GM23338 (cell line): Measurements from ENCODE around the gene GALNT3.

Experiments
- CREB1 ChIP-seq: fragments of 250-450 bp; sonication (Bioruptor Pico); IDR thresholded peaks from 2 replicates; pipeline ENCODE4 v1.5.0; 2020; ENCODE audit warnings: low read depth, mild to moderate bottlenecking, moderate library complexity
- EZH2 ChIP-seq: fragments of 200-600 bp; sonication (generic); IDR thresholded peaks from one replicate; pipeline ENCODE4 v1.8.0; 2017; ENCODE audit warnings: antibody characterized with exemption, mild to moderate bottlenecking, low read depth; ENCODE audit not compliant: unreplicated experiment
- EZH2phosphoT487 ChIP-seq: fragments of 200-600 bp; sonication (generic); IDR thresholded peaks from one replicate; pipeline ENCODE4 v1.8.1; 2018; ENCODE audit warnings: antibody characterized with exemption; ENCODE audit not compliant: unreplicated experiment
- POLR2AphosphoS5 ChIP-seq: IDR thresholded peaks from 2 replicates; pipeline ENCODE4 v1.6.1; 2016; ENCODE audit warnings: antibody characterized with exemption, low read depth
- STAT1 ChIP-seq: IDR thresholded peaks from one replicate; pipeline ENCODE4 v1.6.1; 2016; ENCODE audit warnings: antibody characterized with exemption; ENCODE audit not compliant: unreplicated experiment
- ZNF331 ChIP-seq: fragments of 250-450 bp; sonication (Bioruptor Pico); IDR thresholded peaks from 2 replicates; pipeline ENCODE4 v1.5.0; 2020; ENCODE audit warnings: low read depth, mild to moderate bottlenecking, moderate library complexity
- TF ChIP-seq, protein P1 (sequence below), 2 experiments: fragments of 200-600 bp in 1 of 2; sonication (generic) in 1 of 2; conservative IDR thresholded peaks; 2 replicates each; pipeline versions ENCODE4 v1.5.1 to v1.6.1; 2016 to 2017; ENCODE audit warnings: antibody characterized with exemption in 2 of 2, low read depth in 2 of 2, mild to moderate bottlenecking in 2 of 2, moderate library complexity in 1 of 2
- TF ChIP-seq, protein P2 (sequence below): IDR thresholded peaks from one replicate; pipeline ENCODE4 v1.6.1; 2018; ENCODE audit warnings: antibody characterized with exemption; ENCODE audit not compliant: unreplicated experiment
- TF ChIP-seq, protein P3 (sequence below): IDR thresholded peaks from 2 replicates; pipeline ENCODE4 v1.6.1; 2016; ENCODE audit warnings: antibody characterized with exemption

DNA sequence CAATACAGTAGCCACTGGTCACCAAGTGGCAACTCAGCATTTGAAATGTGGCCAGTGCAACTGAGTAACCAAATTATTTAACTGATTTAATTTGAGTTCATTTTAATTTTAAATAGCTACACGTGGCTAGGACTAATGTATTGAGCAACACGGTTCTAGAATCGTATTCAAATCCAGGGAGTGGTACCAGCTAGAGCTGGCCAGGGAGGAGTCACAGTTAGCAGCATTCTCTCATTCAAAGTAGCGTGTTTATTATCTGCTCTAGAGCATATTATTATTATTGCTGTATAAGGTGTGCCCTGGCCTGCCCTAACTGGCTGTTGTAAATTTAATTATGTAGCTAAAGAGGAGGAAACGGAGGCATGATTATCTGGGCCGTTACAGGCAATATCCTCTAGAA lies 92.9 kb downstream of the GALNT3 start:
- TF ChIP-seq EZH2: no peak
- TF ChIP-seq POLR2AphosphoS5: no peak
- TF ChIP-seq, protein P1, sequence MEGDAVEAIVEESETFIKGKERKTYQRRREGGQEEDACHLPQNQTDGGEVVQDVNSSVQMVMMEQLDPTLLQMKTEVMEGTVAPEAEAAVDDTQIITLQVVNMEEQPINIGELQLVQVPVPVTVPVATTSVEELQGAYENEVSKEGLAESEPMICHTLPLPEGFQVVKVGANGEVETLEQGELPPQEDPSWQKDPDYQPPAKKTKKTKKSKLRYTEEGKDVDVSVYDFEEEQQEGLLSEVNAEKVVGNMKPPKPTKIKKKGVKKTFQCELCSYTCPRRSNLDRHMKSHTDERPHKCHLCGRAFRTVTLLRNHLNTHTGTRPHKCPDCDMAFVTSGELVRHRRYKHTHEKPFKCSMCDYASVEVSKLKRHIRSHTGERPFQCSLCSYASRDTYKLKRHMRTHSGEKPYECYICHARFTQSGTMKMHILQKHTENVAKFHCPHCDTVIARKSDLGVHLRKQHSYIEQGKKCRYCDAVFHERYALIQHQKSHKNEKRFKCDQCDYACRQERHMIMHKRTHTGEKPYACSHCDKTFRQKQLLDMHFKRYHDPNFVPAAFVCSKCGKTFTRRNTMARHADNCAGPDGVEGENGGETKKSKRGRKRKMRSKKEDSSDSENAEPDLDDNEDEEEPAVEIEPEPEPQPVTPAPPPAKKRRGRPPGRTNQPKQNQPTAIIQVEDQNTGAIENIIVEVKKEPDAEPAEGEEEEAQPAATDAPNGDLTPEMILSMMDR (conservative IDR thresholded peaks at IDR 0.05; ENCODE audit: low read depth in 2 of 2): no peak
- no peak for TF ChIP-seq STAT1
- TF ChIP-seq, protein P2, sequence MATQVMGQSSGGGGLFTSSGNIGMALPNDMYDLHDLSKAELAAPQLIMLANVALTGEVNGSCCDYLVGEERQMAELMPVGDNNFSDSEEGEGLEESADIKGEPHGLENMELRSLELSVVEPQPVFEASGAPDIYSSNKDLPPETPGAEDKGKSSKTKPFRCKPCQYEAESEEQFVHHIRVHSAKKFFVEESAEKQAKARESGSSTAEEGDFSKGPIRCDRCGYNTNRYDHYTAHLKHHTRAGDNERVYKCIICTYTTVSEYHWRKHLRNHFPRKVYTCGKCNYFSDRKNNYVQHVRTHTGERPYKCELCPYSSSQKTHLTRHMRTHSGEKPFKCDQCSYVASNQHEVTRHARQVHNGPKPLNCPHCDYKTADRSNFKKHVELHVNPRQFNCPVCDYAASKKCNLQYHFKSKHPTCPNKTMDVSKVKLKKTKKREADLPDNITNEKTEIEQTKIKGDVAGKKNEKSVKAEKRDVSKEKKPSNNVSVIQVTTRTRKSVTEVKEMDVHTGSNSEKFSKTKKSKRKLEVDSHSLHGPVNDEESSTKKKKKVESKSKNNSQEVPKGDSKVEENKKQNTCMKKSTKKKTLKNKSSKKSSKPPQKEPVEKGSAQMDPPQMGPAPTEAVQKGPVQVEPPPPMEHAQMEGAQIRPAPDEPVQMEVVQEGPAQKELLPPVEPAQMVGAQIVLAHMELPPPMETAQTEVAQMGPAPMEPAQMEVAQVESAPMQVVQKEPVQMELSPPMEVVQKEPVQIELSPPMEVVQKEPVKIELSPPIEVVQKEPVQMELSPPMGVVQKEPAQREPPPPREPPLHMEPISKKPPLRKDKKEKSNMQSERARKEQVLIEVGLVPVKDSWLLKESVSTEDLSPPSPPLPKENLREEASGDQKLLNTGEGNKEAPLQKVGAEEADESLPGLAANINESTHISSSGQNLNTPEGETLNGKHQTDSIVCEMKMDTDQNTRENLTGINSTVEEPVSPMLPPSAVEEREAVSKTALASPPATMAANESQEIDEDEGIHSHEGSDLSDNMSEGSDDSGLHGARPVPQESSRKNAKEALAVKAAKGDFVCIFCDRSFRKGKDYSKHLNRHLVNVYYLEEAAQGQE: no peak
- no peak for TF ChIP-seq ZNF331 (CRISPR knock-in tag)
- TF ChIP-seq, protein P3, sequence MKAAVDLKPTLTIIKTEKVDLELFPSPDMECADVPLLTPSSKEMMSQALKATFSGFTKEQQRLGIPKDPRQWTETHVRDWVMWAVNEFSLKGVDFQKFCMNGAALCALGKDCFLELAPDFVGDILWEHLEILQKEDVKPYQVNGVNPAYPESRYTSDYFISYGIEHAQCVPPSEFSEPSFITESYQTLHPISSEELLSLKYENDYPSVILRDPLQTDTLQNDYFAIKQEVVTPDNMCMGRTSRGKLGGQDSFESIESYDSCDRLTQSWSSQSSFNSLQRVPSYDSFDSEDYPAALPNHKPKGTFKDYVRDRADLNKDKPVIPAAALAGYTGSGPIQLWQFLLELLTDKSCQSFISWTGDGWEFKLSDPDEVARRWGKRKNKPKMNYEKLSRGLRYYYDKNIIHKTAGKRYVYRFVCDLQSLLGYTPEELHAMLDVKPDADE: no peak
- no peak for TF ChIP-seq EZH2phosphoT487
- no peak for TF ChIP-seq CREB1 (CRISPR knock-in tag)
